ENCODE data around the gene POMC. TPM values are rescaled to one million over a fixed set of nuclear protein-coding genes. Genes with fewer than 3 reads are reported as not detected.

The POMC gene
- total RNA-seq, 1 donor from 2014 or later = 7.5 TPM

- Histone ChIP-seq H3K4me1 (no peaks in the 10 kb centered on the region), H3K36me3 (no peaks in the 10 kb centered on the region), H3K4me3 (no peak overlapping the region), H3K27me3 (ENCODE audit: low read depth) (no peaks in the 10 kb centered on the region), H3K9me3 (replicated peaks) (no peaks in the 10 kb centered on the region), H3K27ac (replicated peaks) (no peak overlapping the region)
- DNase-seq = no peak
- no peak for TF ChIP-seq CTCF (IDR thresholded peaks at IDR 0.05; ENCODE audit: borderline replicate concordance)
- intact Hi-C loops (cut with micrococcal nuclease) = no loop called here
Measured at GRCh38 chr2:25198576-25198975, 30.2 kb upstream of the POMC start.

GRCh38 chr2:25198209-25198525, 29.8 kb upstream of the POMC start:
- no peaks in the 10 kb centered on the region for H3K36me3 ChIP-seq
- no peaks in the 10 kb centered on the region for H3K4me1 ChIP-seq
- no peak overlapping the region for H3K4me3 ChIP-seq
- no peaks in the 10 kb centered on the region for H3K9me3 ChIP-seq (replicated peaks)
- DNase-seq = no peak
- no peaks in the 10 kb centered on the region for H3K27me3 ChIP-seq (ENCODE audit: low read depth)
- no peak for TF ChIP-seq CTCF (IDR thresholded peaks at IDR 0.05; ENCODE audit: borderline replicate concordance)
- no peak overlapping the region for H3K27ac ChIP-seq (replicated peaks)
- intact Hi-C loops (cut with micrococcal nuclease) = no loop called here

- H3K27me3 ChIP-seq (ENCODE audit: low read depth) = no peaks in the 10 kb centered on the region
- no peak overlapping the region for H3K4me3 ChIP-seq
- no peaks in the 10 kb centered on the region for H3K36me3 ChIP-seq
- no peak for DNase-seq
- no peak for TF ChIP-seq CTCF (IDR thresholded peaks at IDR 0.05; ENCODE audit: borderline replicate concordance)
- H3K27ac ChIP-seq (replicated peaks) = no peak overlapping the region
- no peaks in the 10 kb centered on the region for H3K4me1 ChIP-seq
- intact Hi-C loops (cut with micrococcal nuclease) = no loop called here
- no peaks in the 10 kb centered on the region for H3K9me3 ChIP-seq (replicated peaks)
Measured at GRCh38 chr2:25197336-25198208, 29.2 kb upstream of the POMC start.

GRCh38 chr2:25194576-25195122, 26.3 kb upstream of the POMC start:
- Histone ChIP-seq H3K4me3 (no peak overlapping the region), H3K27me3 (ENCODE audit: low read depth) (no peaks in the 10 kb centered on the region), H3K27ac (replicated peaks) (no peak overlapping the region), H3K36me3 (no peaks in the 10 kb centered on the region), H3K4me1 (no peaks in the 10 kb centered on the region), H3K9me3 (replicated peaks) (no peaks in the 10 kb centered on the region)
- no peak for DNase-seq
- intact Hi-C loops (cut with micrococcal nuclease) = no loop called here
- no peak for TF ChIP-seq CTCF (IDR thresholded peaks at IDR 0.05; ENCODE audit: borderline replicate concordance)

GRCh38 chr2:25190536-25190935, 22.2 kb upstream of the POMC start:
- intact Hi-C loops (cut with micrococcal nuclease) = no loop called here

More at GRCh38 chr2:25190536-25190935, 22.2 kb upstream of the POMC start:
- H3K4me1 ChIP-seq = no peaks in the 10 kb centered on the region
- peaks cover 8% of the 10 kb centered on the region for H3K27me3 ChIP-seq (ENCODE audit: low read depth)
- no peaks in the 10 kb centered on the region for H3K9me3 ChIP-seq (replicated peaks)
- DNase-seq = no peak
- H3K27ac ChIP-seq (replicated peaks) = no peak overlapping the region
- H3K4me3 ChIP-seq = no peak overlapping the region
- TF ChIP-seq CTCF (IDR thresholded peaks at IDR 0.05; ENCODE audit: borderline replicate concordance) = no peak
- H3K36me3 ChIP-seq = no peaks in the 10 kb centered on the region

Measured in left ventricle myocardium inferior (tissue), 1 donor.